ENCODE results near the gene BBS10.

BBS10 gene

GRCh38 chr12:76341436-76342030, 6.7 kb downstream of the BBS10 start:
- Histone ChIP-seq H3K27me3 (ENCODE audit: control insufficient read depth, insufficient read depth, low read length) (no peaks in the 10 kb centered on the region), H3K27ac (no peak overlapping the region), H2AFZ (no peak overlapping the region)

GRCh38 chr12:76340680-76341435, 7.4 kb downstream of the BBS10 start:
- no peaks in the 10 kb centered on the region for H3K4me1 ChIP-seq
- H3K27me3 ChIP-seq (ENCODE audit: control insufficient read depth, insufficient read depth, low read length), result no peaks in the 10 kb centered on the region
- H3K4me3 ChIP-seq (ENCODE audit: low read depth, low read length), result no peak overlapping the region
- no peak overlapping the region for H2AFZ ChIP-seq
- H3K4me2 ChIP-seq (ENCODE audit: low read length), result no peak overlapping the region
- H3K79me2 ChIP-seq, result peaks cover 5% of the 10 kb centered on the region
- H3K27ac ChIP-seq, result no peak overlapping the region
- H3K36me3 ChIP-seq (ENCODE audit: control insufficient read depth, insufficient read depth, low read length), result no peaks in the 10 kb centered on the region
- no peak overlapping the region for H3K9ac ChIP-seq
- no peaks in the 10 kb centered on the region for H3K9me3 ChIP-seq (ENCODE audit: control insufficient read depth, low read length)
- TF ChIP-seq CTCF (IDR thresholded peaks at IDR 0.05), result no peak

More at GRCh38 chr12:76341436-76342030, 6.7 kb downstream of the BBS10 start:
- Histone ChIP-seq H3K9ac (no peak overlapping the region), H3K4me3 (ENCODE audit: low read depth, low read length) (no peak overlapping the region), H3K36me3 (ENCODE audit: control insufficient read depth, insufficient read depth, low read length) (no peaks in the 10 kb centered on the region), H3K9me3 (ENCODE audit: control insufficient read depth, low read length) (no peaks in the 10 kb centered on the region), H3K4me1 (no peaks in the 10 kb centered on the region), H3K4me2 (ENCODE audit: low read length) (no peak overlapping the region), H3K79me2 (peaks cover 5% of the 10 kb centered on the region)
- no peak for TF ChIP-seq CTCF (IDR thresholded peaks at IDR 0.05)

GRCh38 chr12:76337583-76337982, 10.6 kb downstream of the BBS10 start:
- TF ChIP-seq CTCF (IDR thresholded peaks at IDR 0.05), result no peak
- Histone ChIP-seq H3K9ac (no peak overlapping the region), H3K27me3 (ENCODE audit: control insufficient read depth, insufficient read depth, low read length) (no peaks in the 10 kb centered on the region), H3K4me2 (ENCODE audit: low read length) (no peak overlapping the region), H3K4me1 (no peaks in the 10 kb centered on the region), H3K79me2 (peaks cover 5% of the 10 kb centered on the region), H3K4me3 (ENCODE audit: low read depth, low read length) (no peak overlapping the region), H2AFZ (no peak overlapping the region), H3K36me3 (ENCODE audit: control insufficient read depth, insufficient read depth, low read length) (no peaks in the 10 kb centered on the region), H3K9me3 (ENCODE audit: control insufficient read depth, low read length) (no peaks in the 10 kb centered on the region), H3K27ac (no peak overlapping the region)

- TF ChIP-seq CTCF (IDR thresholded peaks at IDR 0.05), result no peak
- no peak overlapping the region for H3K4me3 ChIP-seq (ENCODE audit: low read depth, low read length)
- H3K9ac ChIP-seq, result no peak overlapping the region
- H3K9me3 ChIP-seq (ENCODE audit: control insufficient read depth, low read length), result no peaks in the 10 kb centered on the region
- no peak overlapping the region for H3K4me2 ChIP-seq (ENCODE audit: low read length)
- H3K36me3 ChIP-seq (ENCODE audit: control insufficient read depth, insufficient read depth, low read length), result no peaks in the 10 kb centered on the region
- H3K4me1 ChIP-seq, result no peaks in the 10 kb centered on the region
- H3K79me2 ChIP-seq, result no peaks in the 10 kb centered on the region
- no peaks in the 10 kb centered on the region for H3K27me3 ChIP-seq (ENCODE audit: control insufficient read depth, insufficient read depth, low read length)
- no peak overlapping the region for H2AFZ ChIP-seq
- H3K27ac ChIP-seq, result no peak overlapping the region
Measured at GRCh38 chr12:76332606-76333005, 15.6 kb downstream of the BBS10 start.
